SKM-1 treated with dmso at 0.1 percent for 144 hours (cell line): Measurements from ENCODE around the gene SURF2.
"Not testable (repeated sequence)": the region's sequence is repeated elsewhere in the genome, so short reads cannot be mapped to it uniquely, and the experiment has no call there.

Source experiments
- DNase-seq: peaks from one replicate; lab custom pipeline; 2025; ENCODE audit not compliant: unreplicated experiment; lab: John Stamatoyannopoulos, UW

The SURF2 gene

GRCh38 chr9:133356391-133357091 is at the start of gene SURF2, which contains the start of gene SURF1:
SURF2 (plus strand) TSS chr9:133356550; CDS start chr9:133356593, 43 bp downstream.
SURF1 (minus strand) TSS chr9:133356487; CDS start chr9:133356453, 34 bp downstream.
- DNase-seq: peak; percentile 75

- no peak for DNase-seq
These were observed 49.0 kb upstream of the SURF2 start for GRCh38 chr9:133307301-133307700.

GRCh38 chr9:133309608-133310007 is 46.7 kb upstream of the SURF2 start:
- no peak for DNase-seq

GRCh38 chr9:133315997-133316396 is 40.4 kb upstream of the SURF2 start:
- no peak for DNase-seq

- not testable (repeated sequence) for DNase-seq
These were observed 38.8 kb upstream of the SURF2 start for GRCh38 chr9:133317551-133317950.

- no peak for DNase-seq
These were observed 35.9 kb upstream of the SURF2 start for GRCh38 chr9:133320421-133320881.

DNA sequence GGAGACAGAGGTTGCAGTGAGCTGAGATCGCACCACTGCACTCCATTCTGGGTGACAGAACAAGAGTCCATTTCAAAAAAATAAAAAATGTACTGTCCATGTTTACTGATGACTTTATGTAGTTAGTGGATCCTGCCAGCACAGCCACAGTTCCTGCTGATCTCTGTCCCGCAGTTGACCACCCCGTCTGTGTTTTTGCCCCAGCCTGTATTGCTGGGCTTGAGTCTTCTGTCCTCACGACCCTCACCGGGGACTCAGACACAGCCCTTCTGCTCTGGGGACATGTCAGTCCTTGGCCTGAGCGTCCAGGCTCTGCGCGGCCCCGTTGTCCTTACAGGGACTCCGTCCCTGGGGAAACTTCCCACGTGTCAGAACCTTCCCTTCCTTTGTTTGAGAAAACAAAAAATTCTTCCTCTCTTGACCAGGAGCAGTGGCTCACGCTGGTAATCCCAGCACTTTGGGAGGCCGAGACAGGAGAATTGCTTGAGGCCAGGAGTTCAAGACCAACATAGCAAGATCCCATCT is 34.9 kb upstream of the SURF2 start:
- DNase-seq: no peak

GRCh38 chr9:133322701-133323100 is 33.6 kb upstream of the SURF2 start:
- DNase-seq: no peak

- no peak for DNase-seq
These were observed 33.1 kb upstream of the SURF2 start for GRCh38 chr9:133323211-133323610.

DNA sequence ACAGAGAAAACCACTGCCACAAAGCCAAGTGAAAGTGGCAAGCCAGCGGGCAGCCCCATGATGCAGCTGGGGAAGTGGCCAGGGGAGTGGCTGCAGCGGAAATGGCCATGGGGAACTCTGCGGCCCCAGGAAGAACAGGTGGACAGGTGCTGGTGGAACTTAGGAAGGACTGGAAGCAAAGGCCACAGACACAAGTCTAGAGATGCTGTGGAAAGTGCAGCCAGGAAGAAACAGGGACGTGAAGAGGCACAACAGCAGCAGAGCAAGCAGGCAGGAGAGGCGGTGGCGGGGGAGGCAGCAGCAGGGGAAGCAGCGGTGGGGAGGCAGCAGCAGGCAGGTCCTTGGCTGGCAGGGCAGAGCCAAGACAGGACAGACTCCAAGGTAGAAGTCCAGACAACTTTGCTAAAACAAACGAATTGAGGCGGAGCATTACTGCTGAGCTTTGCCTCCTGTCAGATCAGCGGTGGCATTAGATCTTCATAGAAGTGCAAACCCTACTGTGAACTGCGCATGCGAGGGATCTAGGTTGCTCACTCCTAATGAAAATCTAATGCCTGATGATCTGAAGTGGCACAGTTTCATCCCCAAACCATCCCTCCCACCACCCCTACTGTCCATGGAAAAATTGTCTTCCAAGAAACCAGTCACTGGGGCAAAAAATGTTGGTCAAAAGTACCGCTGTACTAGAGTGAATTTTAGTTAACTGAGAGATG is 32.2 kb upstream of the SURF2 start:
- no peak for DNase-seq

DNA sequence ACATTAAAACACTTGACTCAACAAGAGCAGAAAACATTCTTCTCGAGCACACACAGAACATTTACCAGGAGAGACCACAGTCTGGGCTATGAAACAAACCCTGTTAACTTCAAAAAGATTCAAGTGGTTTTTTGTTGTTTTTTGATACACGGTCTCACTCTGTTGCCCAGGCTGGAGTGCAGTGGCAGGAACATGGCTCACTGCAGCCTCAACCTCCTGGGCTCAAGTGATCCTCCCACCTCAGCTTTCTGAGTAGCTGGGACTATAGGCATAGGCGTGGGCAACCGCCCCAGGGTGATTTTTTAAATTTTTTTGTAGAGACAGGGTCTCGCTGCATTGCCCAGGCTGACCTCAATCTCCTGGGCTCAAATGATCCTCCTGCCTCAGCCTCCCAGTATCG is 29.3 kb upstream of the SURF2 start:
- not testable (repeated sequence) for DNase-seq

DNA sequence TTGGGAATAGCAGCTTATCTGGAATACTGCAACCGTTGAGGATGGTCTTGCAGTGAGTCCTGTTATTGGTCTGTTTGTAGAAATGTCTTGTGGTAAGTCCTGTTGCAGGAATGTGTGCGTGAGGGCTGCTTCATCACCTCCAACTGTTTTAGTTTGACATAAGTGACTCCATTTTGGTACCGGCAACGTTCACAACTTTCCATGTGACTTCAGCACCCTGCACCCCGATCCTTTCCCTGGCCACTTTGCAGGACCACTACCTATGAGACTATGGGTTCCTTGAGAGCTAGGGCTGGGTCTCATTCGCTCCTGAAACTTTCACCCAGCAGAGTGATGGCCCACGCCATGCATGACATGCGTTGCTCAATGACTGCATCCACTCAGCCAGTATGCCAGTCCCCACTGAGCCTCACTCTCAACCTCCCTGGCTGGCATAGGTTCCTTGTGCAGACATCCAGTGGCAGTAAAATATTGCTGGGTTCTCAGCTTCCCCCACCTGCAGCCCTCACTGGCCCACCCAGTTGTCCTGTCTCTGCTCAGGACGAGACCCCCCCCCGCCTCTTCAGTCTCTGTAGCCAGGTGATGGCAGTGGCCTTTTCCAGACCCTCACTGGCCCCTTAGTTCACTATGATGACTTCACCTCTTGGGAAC is 28.4 kb upstream of the SURF2 start:
- DNase-seq: no peak

GRCh38 chr9:133329306-133330156 is 26.8 kb upstream of the SURF2 start:
- DNase-seq: not testable (repeated sequence)

GRCh38 chr9:133331221-133331620 is 25.1 kb upstream of the SURF2 start:
- DNase-seq: no peak

DNA sequence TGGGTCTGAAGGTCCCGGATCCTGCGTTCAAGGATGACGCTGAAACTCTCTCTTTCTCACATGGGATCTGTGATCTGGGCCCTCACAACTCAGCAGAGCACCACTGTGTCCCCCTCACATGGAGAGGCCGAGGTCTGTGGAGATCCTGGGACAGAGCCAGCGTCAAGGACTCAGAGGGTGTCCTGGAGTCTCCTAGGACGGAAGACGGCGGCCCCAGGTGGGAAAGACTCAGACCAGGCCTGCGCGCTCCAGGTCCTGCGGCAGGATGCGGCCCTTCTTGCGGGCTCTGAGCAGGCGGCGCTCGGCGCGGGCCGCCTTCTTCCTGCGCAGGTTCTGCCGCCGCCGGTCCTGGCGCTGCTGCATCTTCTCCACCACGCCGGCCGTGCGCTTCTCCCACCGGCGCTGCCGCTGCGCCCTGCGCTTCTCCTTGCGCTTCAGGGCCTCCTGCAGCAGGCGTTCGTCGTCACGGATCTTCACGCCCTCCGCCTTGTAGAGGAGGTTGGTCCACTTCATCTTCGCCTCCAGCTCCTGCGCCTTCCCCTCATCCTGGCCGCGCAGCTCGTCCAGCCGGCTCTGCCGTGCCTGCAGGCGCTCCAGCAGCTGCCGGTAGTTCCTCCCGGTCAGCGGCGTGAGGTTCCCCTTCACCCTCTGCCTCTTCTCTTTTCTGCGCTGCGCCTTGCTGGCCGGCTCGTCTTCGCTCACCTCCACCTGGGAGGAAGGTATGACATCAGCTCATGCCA is 24.5 kb upstream of the SURF2 start:
- no peak for DNase-seq

DNA sequence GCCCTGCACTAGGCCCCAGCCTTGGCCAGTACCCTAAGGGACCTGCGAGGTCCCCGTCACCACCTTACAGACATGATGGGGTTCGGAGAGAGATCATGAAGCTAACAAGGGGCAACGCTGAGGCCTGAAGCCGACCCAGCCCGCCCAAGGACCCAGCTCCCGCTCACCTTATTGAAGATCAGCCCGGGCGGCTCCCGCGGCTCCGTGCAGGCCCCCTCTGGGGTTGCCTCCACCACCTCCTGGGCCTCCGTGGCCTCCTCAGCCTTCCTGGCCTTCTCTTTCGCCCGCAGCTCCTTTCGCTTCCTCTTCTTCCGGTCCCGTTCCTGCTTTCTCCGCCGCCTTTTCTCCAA is 24.0 kb upstream of the SURF2 start:
- no peak for DNase-seq

DNA sequence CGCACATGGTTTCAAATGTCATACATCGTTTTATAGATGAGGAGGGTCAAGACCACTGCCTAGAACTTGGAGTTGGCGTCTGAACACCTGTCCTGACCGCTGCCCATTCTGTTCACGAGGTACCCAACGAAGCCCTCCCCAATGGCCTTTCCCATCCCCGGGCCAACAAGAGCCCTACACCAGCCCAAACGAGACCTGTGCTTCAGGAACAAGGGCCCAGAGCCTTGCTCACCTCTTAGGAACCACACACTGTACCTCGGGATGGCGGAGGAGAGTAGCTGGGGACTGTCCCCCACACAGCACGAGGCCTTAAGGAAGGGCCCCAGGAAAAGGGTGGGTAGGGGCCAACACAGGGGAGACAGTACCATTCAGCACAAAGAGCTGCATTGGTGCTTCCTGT is 23.3 kb upstream of the SURF2 start:
- DNase-seq: no peak

DNA sequence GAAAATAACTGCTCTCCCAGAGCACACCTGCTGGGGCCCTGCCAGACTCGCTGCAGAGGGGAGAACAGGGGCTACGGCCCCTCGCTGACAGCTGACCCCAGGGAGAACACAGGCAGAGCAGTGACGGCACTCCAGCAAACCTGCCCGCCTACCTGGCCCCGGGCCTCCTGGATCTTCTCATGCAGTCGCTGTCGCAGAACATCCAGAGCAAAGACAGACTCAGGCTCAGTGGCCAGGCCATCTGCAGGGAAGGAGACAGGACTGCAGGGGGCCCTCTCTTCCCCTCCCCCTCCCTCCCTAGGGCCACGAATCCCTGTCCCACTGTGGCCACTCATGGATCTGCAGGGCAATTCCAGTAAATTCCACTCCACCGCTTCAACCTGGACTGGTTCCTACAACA is 22.8 kb upstream of the SURF2 start:
- DNase-seq: no peak

DNA sequence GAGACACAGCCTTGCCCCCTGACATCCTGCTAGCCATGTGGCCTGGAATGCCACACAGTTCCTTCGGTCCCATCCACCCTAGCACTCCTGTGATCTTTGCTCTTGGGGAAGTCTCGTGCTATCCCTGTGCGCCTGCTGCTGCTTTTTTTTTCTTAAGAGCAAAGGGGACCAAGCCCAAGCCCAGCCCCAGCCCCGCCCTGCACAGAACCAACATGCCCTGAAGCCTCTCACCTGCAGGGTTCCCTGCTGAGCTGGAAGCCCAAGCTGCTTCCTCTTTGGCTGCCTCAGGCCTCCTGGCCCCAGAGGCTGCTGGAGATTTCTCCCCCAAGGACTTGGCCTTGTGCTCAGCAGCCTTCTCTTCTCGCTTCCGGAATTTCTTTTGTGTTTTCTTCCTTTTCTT is 22.2 kb upstream of the SURF2 start:
- DNase-seq: no peak

GRCh38 chr9:133334888-133335287 is 21.5 kb upstream of the SURF2 start:
- DNase-seq: not testable (repeated sequence)
